ENCODE data around the gene MAP4K3.

MAP4K3 gene

GRCh38 chr2:39475006-39475405 lies 37.9 kb upstream of the MAP4K3 start:
- no peaks in the 10 kb centered on the region for H3K4me1 ChIP-seq (ENCODE audit: control insufficient read depth, insufficient read depth, low read length)
- no peak overlapping the region for H3K27ac ChIP-seq (ENCODE audit: extremely low read depth, low read depth, low read length)
- POLR2A ChIA-PET, result no interaction called here
- no peak overlapping the region for H3K4me3 ChIP-seq (ENCODE audit: low read depth, low read length)
- no peaks in the 10 kb centered on the region for H3K9me3 ChIP-seq (ENCODE audit: control insufficient read depth, insufficient read depth, low read depth, low read length)
- TF ChIP-seq PRDM10 (tag by site-specific recombination; IDR thresholded peaks at IDR 0.05) (no peak), KLF10 (tag by site-specific recombination; IDR thresholded peaks at IDR 0.05) (no peak), KLF8 (tag by site-specific recombination; IDR thresholded peaks at IDR 0.05) (no peak), ZNF24 (tag by site-specific recombination; IDR thresholded peaks at IDR 0.05) (no peak), ZNF391 (tag by site-specific recombination; IDR thresholded peaks at IDR 0.05; ENCODE audit: borderline replicate concordance, low read depth) (no peak), IKZF3 (tag by site-specific recombination; IDR thresholded peaks at IDR 0.05) (no peak), ZNF211 (tag by site-specific recombination; IDR thresholded peaks at IDR 0.05; ENCODE audit: low read depth) (no peak)
- no peaks in the 10 kb centered on the region; a peak in 1 of 3 replicates for H3K36me3 ChIP-seq (ENCODE audit: control insufficient read depth in 2 of 2, insufficient read depth in 1 of 2, low read length in 2 of 2)
- CTCF ChIA-PET, result interaction anchor here (0.7 kb wide), 1 partner anchor 17 kb away, joined by 3 read pairs; no protein-coding TSS in a partner anchor

DNA sequence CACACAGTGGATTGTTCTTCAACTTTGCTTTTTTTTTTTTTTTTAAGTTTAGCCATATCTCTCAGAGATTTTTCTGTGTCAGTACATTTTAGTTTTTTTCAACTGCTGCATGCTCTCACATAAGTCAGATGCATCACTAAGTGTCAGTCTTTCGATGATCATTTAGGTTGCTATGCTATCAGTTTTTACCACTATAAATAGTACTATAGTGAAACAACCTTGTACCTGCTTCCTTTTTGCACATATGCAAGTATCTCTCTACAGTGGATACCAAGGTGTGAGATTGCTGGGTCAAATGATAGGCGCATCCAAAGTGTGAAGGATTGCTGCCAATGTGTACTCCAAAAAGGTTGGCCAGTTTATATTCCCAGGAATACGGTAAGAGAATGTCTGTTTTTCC lies 33.5 kb upstream of the MAP4K3 start:
- ChIA-PET CTCF (interaction anchor here (1.6 kb wide), 1 partner anchor 260 kb away, joined by 3 read pairs; no protein-coding TSS in a partner anchor), POLR2A (no interaction called here)
- H3K4me1 ChIP-seq (ENCODE audit: control insufficient read depth, insufficient read depth, low read length), result peaks cover 7% of the 10 kb centered on the region
- TF ChIP-seq, protein P1, sequence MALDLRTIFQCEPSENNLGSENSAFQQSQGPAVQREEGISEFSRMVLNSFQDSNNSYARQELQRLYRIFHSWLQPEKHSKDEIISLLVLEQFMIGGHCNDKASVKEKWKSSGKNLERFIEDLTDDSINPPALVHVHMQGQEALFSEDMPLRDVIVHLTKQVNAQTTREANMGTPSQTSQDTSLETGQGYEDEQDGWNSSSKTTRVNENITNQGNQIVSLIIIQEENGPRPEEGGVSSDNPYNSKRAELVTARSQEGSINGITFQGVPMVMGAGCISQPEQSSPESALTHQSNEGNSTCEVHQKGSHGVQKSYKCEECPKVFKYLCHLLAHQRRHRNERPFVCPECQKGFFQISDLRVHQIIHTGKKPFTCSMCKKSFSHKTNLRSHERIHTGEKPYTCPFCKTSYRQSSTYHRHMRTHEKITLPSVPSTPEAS (tag by site-specific recombination; IDR thresholded peaks at IDR 0.05), result no peak
- no peak for TF ChIP-seq ZNF561 (tag by site-specific recombination; IDR thresholded peaks at IDR 0.05; ENCODE audit: borderline replicate concordance)
- no peak for TF ChIP-seq ZSCAN23 (tag by site-specific recombination; IDR thresholded peaks at IDR 0.05)
- no peak for TF ChIP-seq ZNF311 (tag by site-specific recombination; IDR thresholded peaks at IDR 0.05; ENCODE audit: borderline replicate concordance)
- no peak for TF ChIP-seq ZNF391 (tag by site-specific recombination; IDR thresholded peaks at IDR 0.05; ENCODE audit: borderline replicate concordance, low read depth)
- no peak for TF ChIP-seq KLF7 (tag by site-specific recombination; IDR thresholded peaks at IDR 0.05; ENCODE audit: borderline replicate concordance)
- no peaks in the 10 kb centered on the region for H3K9me3 ChIP-seq (ENCODE audit: control insufficient read depth, insufficient read depth, low read depth, low read length)
- H3K36me3 ChIP-seq (ENCODE audit: control insufficient read depth in 2 of 2, insufficient read depth in 1 of 2, low read length in 2 of 2), result no peaks in the 10 kb centered on the region; a peak in 1 of 3 replicates
- H3K4me3 ChIP-seq (ENCODE audit: low read depth, low read length), result no peak overlapping the region
- no peak overlapping the region for H3K27ac ChIP-seq (ENCODE audit: extremely low read depth, low read depth, low read length)

DNA sequence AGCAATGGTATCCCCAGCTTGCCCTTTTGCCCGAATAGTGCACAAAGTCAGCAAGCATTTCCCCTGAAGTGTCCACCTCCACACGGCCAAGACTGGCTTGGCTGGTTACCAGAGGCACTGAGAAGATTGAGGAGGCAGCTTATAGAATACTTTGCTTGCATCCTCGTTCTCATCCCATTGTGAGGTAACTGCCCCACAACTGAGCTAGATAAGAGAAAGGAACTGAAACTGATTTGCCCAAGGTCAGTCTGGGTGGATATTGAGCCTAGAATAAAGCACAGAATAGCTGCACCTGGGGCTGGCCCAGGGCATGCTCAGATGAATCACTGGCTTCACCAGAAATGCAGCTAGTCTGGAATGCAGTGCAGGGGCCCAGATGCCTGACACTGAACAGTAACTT lies 32.7 kb upstream of the MAP4K3 start:
- H3K9me3 ChIP-seq (ENCODE audit: control insufficient read depth, insufficient read depth, low read depth, low read length), result no peaks in the 10 kb centered on the region
- H3K4me3 ChIP-seq (ENCODE audit: low read depth, low read length), result no peak overlapping the region
- CTCF ChIA-PET, result interaction anchor here (0.6 to 1.6 kb wide), 3 partner anchors 85 to 260 kb away, joined by 3 to 4 read pairs (median 4); no protein-coding TSS in a partner anchor
- POLR2A ChIA-PET, result interaction anchor here (0.6 kb wide), 1 partner anchor 20 kb away, joined by 3 read pairs; no protein-coding TSS in a partner anchor
- no peaks in the 10 kb centered on the region; a peak in 1 of 3 replicates for H3K36me3 ChIP-seq (ENCODE audit: control insufficient read depth in 2 of 2, insufficient read depth in 1 of 2, low read length in 2 of 2)
- TF ChIP-seq ZNF585B (tag by site-specific recombination; IDR thresholded peaks at IDR 0.05) (no peak), ZBTB26 (tag by site-specific recombination; optimal IDR thresholded peaks at IDR 0.05) (no peak), BCL11A (tag by site-specific recombination; IDR thresholded peaks at IDR 0.05; ENCODE audit: low read depth) (no peak), OSR2 (tag by site-specific recombination; IDR thresholded peaks at IDR 0.05) (no peak), ZNF394 (tag by site-specific recombination; IDR thresholded peaks at IDR 0.05; ENCODE audit: borderline replicate concordance) (no peak)
- H3K27ac ChIP-seq (ENCODE audit: extremely low read depth, low read depth, low read length), result no peak overlapping the region
- H3K4me1 ChIP-seq (ENCODE audit: control insufficient read depth, insufficient read depth, low read length), result peaks cover 7% of the 10 kb centered on the region
